Endodermal cell (in vitro differentiated cells): ENCODE data around the gene GET3. TPM values are rescaled to one million over a fixed set of nuclear protein-coding genes. Genes with fewer than 3 reads are reported as not detected.
A peak's percentile ranks its signal among the peaks of the same experiment; 100 is the strongest.

ENCODE experiments used
- DNase-seq: peaks from one replicate; pipeline ENCODE4 v3.0.0-alpha.2; 2017
- H3K27ac ChIP-seq: 2 replicates; pipeline ENCODE4 v1.5.1; 2013; ENCODE audit warnings: mild to moderate bottlenecking, low read depth, low read length, moderate library complexity
- H3K27me3 ChIP-seq: 2 replicates; pipeline ENCODE4 v1.6.1; 2013; ENCODE audit warnings: mild to moderate bottlenecking, low read length, moderate library complexity; ENCODE audit not compliant: insufficient read depth, control insufficient read depth, poor library complexity, severe bottlenecking
- H3K36me3 ChIP-seq: 2 replicates; pipeline ENCODE4 v1.7.0; 2013; ENCODE audit warnings: mild to moderate bottlenecking, low read length, moderate library complexity; ENCODE audit not compliant: control insufficient read depth, insufficient read depth
- H3K4me1 ChIP-seq: one replicate; pipeline ENCODE4 v1.7.0; 2013; ENCODE audit warnings: low read length; ENCODE audit not compliant: control insufficient read depth, insufficient read depth
- H3K4me3 ChIP-seq: 2 replicates; pipeline ENCODE4 v1.5.1; 2013; ENCODE audit warnings: mild to moderate bottlenecking, low read length, moderate library complexity
- H3K9ac ChIP-seq: 2 replicates; pipeline ENCODE4 v1.6.1; 2013; ENCODE audit warnings: mild to moderate bottlenecking, low read length, moderate library complexity; ENCODE audit not compliant: poor library complexity, severe bottlenecking; ENCODE audit errors: extremely low read depth
- H3K9me3 ChIP-seq: 2 replicates; pipeline ENCODE4 v1.6.1; 2013; ENCODE audit warnings: mild to moderate bottlenecking, low read length, moderate library complexity; ENCODE audit not compliant: control insufficient read depth
- H3K27ac Mint-ChIP-seq: 2 replicates; pipeline ENCODE4 v1.8.0; 2020; ENCODE audit warnings: mixed read lengths
- H3K27me3 Mint-ChIP-seq: 2 replicates; pipeline ENCODE4 v1.8.0; 2021; ENCODE audit warnings: mild to moderate bottlenecking, mixed read lengths; ENCODE audit not compliant: insufficient read depth
- H3K36me3 Mint-ChIP-seq: 2 replicates; pipeline ENCODE4 v1.8.0; 2020; ENCODE audit warnings: low read depth, mixed read lengths
- H3K4me1 Mint-ChIP-seq: 2 replicates; pipeline ENCODE4 v1.8.0; 2020; ENCODE audit warnings: mixed read lengths
- H3K4me3 Mint-ChIP-seq: 2 replicates; pipeline ENCODE4 v1.8.0; 2020; ENCODE audit warnings: mild to moderate bottlenecking, moderate library complexity, mixed read lengths
- H3K9me3 Mint-ChIP-seq: 2 replicates; pipeline ENCODE4 v1.8.0; 2020; ENCODE audit warnings: mild to moderate bottlenecking, mixed read lengths
- WGBS, 2 experiments: methylation state at CpG; one replicate each; pipeline versions ENCODE4 v1.1.5 to v1.1.7; 2013; ENCODE audit warnings: missing lambda C conversion rate in 2 of 2, mixed read lengths in 1 of 2; ENCODE audit not compliant: insufficient coverage in 1 of 2, insufficient read length in 1 of 2; 5-methylcytosine and 5-hydroxymethylcytosine counted together
- total RNA-seq, 2 donors: library from RNA; stranded (reverse); fragmentation: NEBNext Ultra II Directional in 1 of 2; extraction: Animal tissue kit (Norgen Biotek cat#: 25700) in 1 of 2; gene quantifications; 2 replicates in 1 of 2; 3 replicates in 1 of 2; pipeline ENCODE4 v1.2.1, GENCODE V29; 2021
- TF ChIP-seq, protein P1 (sequence below): fragments of 200-600 bp; sonication (generic); conservative IDR thresholded peaks from 2 replicates; pipeline ENCODE4 v1.5.0; 2021; ENCODE audit warnings: antibody characterized with exemption, mild to moderate bottlenecking

Gene GET3
- total RNA-seq, 2 donors from 2014 or later: 97.8 to 102 TPM

GRCh38 chr19:12701596-12702282, 35.6 kb upstream of the GET3 start:
- Histone ChIP-seq H3K4me1 (no peaks in the 10 kb centered on the region), H3K9ac (no peak overlapping the region), H3K27me3 (no peaks in the 10 kb centered on the region), H3K9me3 (no peaks in the 10 kb centered on the region), H3K27ac (no peak overlapping the region), H3K4me3 (no peak overlapping the region), H3K36me3 (peaks cover 78% of the 10 kb centered on the region)
- Mint-ChIP-seq H3K4me3 (no peak overlapping the region), H3K9me3 (no peaks in the 10 kb centered on the region), H3K36me3 (peaks cover 65% of the 10 kb centered on the region), H3K27me3 (no peaks in the 10 kb centered on the region), H3K4me1 (peaks cover 4% of the 10 kb centered on the region), H3K27ac (no peak overlapping the region)
- TF ChIP-seq, protein P1, sequence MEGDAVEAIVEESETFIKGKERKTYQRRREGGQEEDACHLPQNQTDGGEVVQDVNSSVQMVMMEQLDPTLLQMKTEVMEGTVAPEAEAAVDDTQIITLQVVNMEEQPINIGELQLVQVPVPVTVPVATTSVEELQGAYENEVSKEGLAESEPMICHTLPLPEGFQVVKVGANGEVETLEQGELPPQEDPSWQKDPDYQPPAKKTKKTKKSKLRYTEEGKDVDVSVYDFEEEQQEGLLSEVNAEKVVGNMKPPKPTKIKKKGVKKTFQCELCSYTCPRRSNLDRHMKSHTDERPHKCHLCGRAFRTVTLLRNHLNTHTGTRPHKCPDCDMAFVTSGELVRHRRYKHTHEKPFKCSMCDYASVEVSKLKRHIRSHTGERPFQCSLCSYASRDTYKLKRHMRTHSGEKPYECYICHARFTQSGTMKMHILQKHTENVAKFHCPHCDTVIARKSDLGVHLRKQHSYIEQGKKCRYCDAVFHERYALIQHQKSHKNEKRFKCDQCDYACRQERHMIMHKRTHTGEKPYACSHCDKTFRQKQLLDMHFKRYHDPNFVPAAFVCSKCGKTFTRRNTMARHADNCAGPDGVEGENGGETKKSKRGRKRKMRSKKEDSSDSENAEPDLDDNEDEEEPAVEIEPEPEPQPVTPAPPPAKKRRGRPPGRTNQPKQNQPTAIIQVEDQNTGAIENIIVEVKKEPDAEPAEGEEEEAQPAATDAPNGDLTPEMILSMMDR: no peak
- WGBS, 2 experiments: 97 to 99% methylated on average over 18 to 33 of the region's 33 CpGs
- DNase-seq: no peak

GRCh38 chr19:12703046-12703445, 34.3 kb upstream of the GET3 start:
- WGBS, 2 experiments: 58 to 80% methylated on average over 1 to 9 of the region's 9 CpGs
- Histone ChIP-seq H3K36me3 (peaks cover 86% of the 10 kb centered on the region), H3K4me3 (no peak overlapping the region), H3K9me3 (no peaks in the 10 kb centered on the region), H3K9ac (peak overlapping the region; percentile 41), H3K4me1 (no peaks in the 10 kb centered on the region), H3K27me3 (no peaks in the 10 kb centered on the region), H3K27ac (peak overlapping the region; percentile 34)
- Mint-ChIP-seq H3K36me3 (peaks cover 69% of the 10 kb centered on the region), H3K4me3 (no peak overlapping the region), H3K9me3 (no peaks in the 10 kb centered on the region), H3K27ac (peak overlapping the region; percentile 90), H3K4me1 (peaks cover 2% of the 10 kb centered on the region), H3K27me3 (no peaks in the 10 kb centered on the region)
- peak; percentile 96 for DNase-seq
- TF ChIP-seq, protein P1: no peak

- no peak for DNase-seq
- Histone ChIP-seq H3K27ac (no peak overlapping the region), H3K4me3 (no peak overlapping the region), H3K27me3 (no peaks in the 10 kb centered on the region), H3K9ac (no peak overlapping the region), H3K4me1 (no peaks in the 10 kb centered on the region), H3K9me3 (no peaks in the 10 kb centered on the region), H3K36me3 (peaks cover 86% of the 10 kb centered on the region)
- Mint-ChIP-seq H3K4me1 (peaks cover 2% of the 10 kb centered on the region), H3K4me3 (no peak overlapping the region), H3K36me3 (peaks cover 72% of the 10 kb centered on the region), H3K27me3 (no peaks in the 10 kb centered on the region), H3K27ac (no peak overlapping the region), H3K9me3 (no peaks in the 10 kb centered on the region)
- WGBS, 2 experiments: 96 to 99% methylated on average over 10 to 13 of the region's 13 CpGs
- TF ChIP-seq, protein P1: no peak
These were observed 32.1 kb upstream of the GET3 start for GRCh38 chr19:12705169-12705568.
